WTC11 (cell line): ENCODE measurements around the gene GHRHR. TPM values are rescaled to one million over a fixed set of nuclear protein-coding genes. Genes with fewer than 3 reads are reported as not detected.

Experiments
- ATAC-seq: fragments of 200-7000 bp; cut with Tn5 transposase; 2 replicates; pipeline ENCODE4 v1.10.0; 2021; ENCODE audit warnings: mild to moderate bottlenecking, moderate library complexity
- CTCF ChIA-PET: fragments of 300-600 bp; sonication (Branson Sonifier 250); formaldehyde crosslinking; loops from one replicate; lab custom pipeline; 2021; ENCODE audit warnings: antibody characterized with exemption; lab: Charles Lee
- POLR2A ChIA-PET: fragments of 350-600 bp; sonication (Branson Sonifier 250); formaldehyde crosslinking; loops from one replicate; lab custom pipeline; 2021; ENCODE audit warnings: antibody characterized with exemption; lab: Charles Lee
- DNase-seq: peaks from one replicate; pipeline ENCODE4 v3.0.0; 2021; ENCODE audit warnings: low spot score
- H3K27ac Mint-ChIP-seq: 2 replicates; pipeline ENCODE4 v1.8.0; 2021; ENCODE audit warnings: mixed read lengths
- H3K27me3 Mint-ChIP-seq: 2 replicates; pipeline ENCODE4 v1.8.0; 2021; ENCODE audit warnings: low read depth, mild to moderate bottlenecking, moderate library complexity, mixed read lengths
- H3K36me3 Mint-ChIP-seq: 2 replicates; pipeline ENCODE4 v1.8.0; 2021; ENCODE audit warnings: mixed read lengths
- H3K4me1 Mint-ChIP-seq: 2 replicates; pipeline ENCODE4 v1.8.0; 2022; ENCODE audit warnings: mixed read lengths
- H3K4me3 Mint-ChIP-seq: 2 replicates; pipeline ENCODE4 v1.8.0; 2021; ENCODE audit warnings: mild to moderate bottlenecking, moderate library complexity, mixed read lengths
- H3K9me3 Mint-ChIP-seq: 2 replicates; pipeline ENCODE4 v1.8.0; 2021; ENCODE audit warnings: mixed read lengths
- ATF1 ChIP-seq: sonication (generic); formaldehyde crosslinking; IDR thresholded peaks from 2 replicates; pipeline ENCODE4 v1.8.1; 2023; ENCODE audit warnings: mild to moderate bottlenecking, moderate library complexity, missing genetic modification reagents
- CDX4 ChIP-seq: fragments of 250-450 bp; sonication (Bioruptor Pico); IDR thresholded peaks from 2 replicates; pipeline ENCODE4 v1.9.0; 2021; ENCODE audit warnings: moderate library complexity, mild to moderate bottlenecking, inconsistent platforms, borderline replicate concordance
- E2F4 ChIP-seq: sonication (generic); formaldehyde crosslinking; IDR thresholded peaks from 2 replicates; pipeline ENCODE4 v1.8.1; 2022; ENCODE audit warnings: low read depth, mild to moderate bottlenecking, moderate library complexity, missing genetic modification reagents, borderline replicate concordance
- EMX1 ChIP-seq: fragments of 250-450 bp; sonication (Bioruptor Pico); IDR thresholded peaks from 2 replicates; pipeline ENCODE4 v1.8.0; 2021; ENCODE audit warnings: mild to moderate bottlenecking
- ERG ChIP-seq: fragments of 250-450 bp; sonication (Bioruptor Pico); IDR thresholded peaks from 2 replicates; pipeline ENCODE4 v1.8.0; 2021; ENCODE audit warnings: mild to moderate bottlenecking
- ESRRA ChIP-seq: sonication (generic); formaldehyde crosslinking; IDR thresholded peaks from 2 replicates; pipeline ENCODE4 v1.8.1; 2022; ENCODE audit warnings: mild to moderate bottlenecking, missing genetic modification reagents, borderline replicate concordance
- ETV6 ChIP-seq: sonication (generic); formaldehyde crosslinking; IDR thresholded peaks from 2 replicates; pipeline ENCODE4 v1.8.1; 2022; ENCODE audit warnings: mild to moderate bottlenecking, missing genetic modification reagents
- FOXP4 ChIP-seq: sonication (generic); formaldehyde crosslinking; IDR thresholded peaks from 2 replicates; pipeline ENCODE4 v1.8.0; 2022; ENCODE audit warnings: mild to moderate bottlenecking, missing genetic modification reagents
- GRHL2 ChIP-seq: fragments of 250-450 bp; sonication (Bioruptor Pico); IDR thresholded peaks from 2 replicates; pipeline ENCODE4 v1.8.0; 2022; ENCODE audit warnings: mild to moderate bottlenecking, moderate library complexity; ENCODE audit not compliant: insufficient replicate concordance, severe bottlenecking
- MLX ChIP-seq: sonication (generic); formaldehyde crosslinking; IDR thresholded peaks from 2 replicates; pipeline ENCODE4 v1.8.1; 2023; ENCODE audit warnings: mild to moderate bottlenecking, missing genetic modification reagents, moderate library complexity
- SMAD4 ChIP-seq: sonication (generic); formaldehyde crosslinking; IDR thresholded peaks from 2 replicates; pipeline ENCODE4 v1.8.0; 2022; ENCODE audit warnings: mild to moderate bottlenecking, missing genetic modification reagents
- ZNF121 ChIP-seq: sonication (generic); formaldehyde crosslinking; IDR thresholded peaks from 2 replicates; pipeline ENCODE4 v1.8.0; 2023; ENCODE audit warnings: missing genetic modification reagents
- ZNF138 ChIP-seq: sonication (generic); formaldehyde crosslinking; conservative IDR thresholded peaks from 2 replicates; pipeline ENCODE4 v1.8.1; 2022; ENCODE audit warnings: mild to moderate bottlenecking, moderate library complexity, missing genetic modification reagents
- ZNF232 ChIP-seq: sonication (generic); formaldehyde crosslinking; IDR thresholded peaks from 2 replicates; pipeline ENCODE4 v1.8.0; 2022; ENCODE audit warnings: mild to moderate bottlenecking, missing genetic modification reagents
- total RNA-seq: library from RNA; stranded (reverse); gene quantifications from 3 replicates; pipeline ENCODE4 v1.2.3, GENCODE V29; 2021
- TF ChIP-seq, protein P1 (sequence below): sonication (generic); formaldehyde crosslinking; IDR thresholded peaks from 2 replicates; pipeline ENCODE4 v1.8.0; 2023; ENCODE audit warnings: mild to moderate bottlenecking, missing genetic modification reagents
- TF ChIP-seq, protein P2 (sequence below): sonication (generic); formaldehyde crosslinking; IDR thresholded peaks from 2 replicates; pipeline ENCODE4 v1.8.1; 2022; ENCODE audit warnings: mild to moderate bottlenecking, moderate library complexity, missing genetic modification reagents
- TF ChIP-seq, protein P3 (sequence below): fragments of 250-450 bp; sonication (Bioruptor Pico); IDR thresholded peaks from 2 replicates; pipeline ENCODE4 v2.1.2; 2022; ENCODE audit warnings: mild to moderate bottlenecking, moderate library complexity

Gene GHRHR
- total RNA-seq, 1 experiment from 2014 or later: 5.0 TPM

GRCh38 chr7:30916767-30917166, 47.0 kb upstream of the GHRHR start:
- Mint-ChIP-seq H3K9me3 (no peaks in the 10 kb centered on the region), H3K36me3 (no peaks in the 10 kb centered on the region), H3K27me3 (no peaks in the 10 kb centered on the region), H3K4me1 (peaks cover 16% of the 10 kb centered on the region), H3K27ac (no peak overlapping the region), H3K4me3 (no peak overlapping the region)
- no peak for TF ChIP-seq ATF1 (CRISPR knock-in tag)
- TF ChIP-seq, protein P1, sequence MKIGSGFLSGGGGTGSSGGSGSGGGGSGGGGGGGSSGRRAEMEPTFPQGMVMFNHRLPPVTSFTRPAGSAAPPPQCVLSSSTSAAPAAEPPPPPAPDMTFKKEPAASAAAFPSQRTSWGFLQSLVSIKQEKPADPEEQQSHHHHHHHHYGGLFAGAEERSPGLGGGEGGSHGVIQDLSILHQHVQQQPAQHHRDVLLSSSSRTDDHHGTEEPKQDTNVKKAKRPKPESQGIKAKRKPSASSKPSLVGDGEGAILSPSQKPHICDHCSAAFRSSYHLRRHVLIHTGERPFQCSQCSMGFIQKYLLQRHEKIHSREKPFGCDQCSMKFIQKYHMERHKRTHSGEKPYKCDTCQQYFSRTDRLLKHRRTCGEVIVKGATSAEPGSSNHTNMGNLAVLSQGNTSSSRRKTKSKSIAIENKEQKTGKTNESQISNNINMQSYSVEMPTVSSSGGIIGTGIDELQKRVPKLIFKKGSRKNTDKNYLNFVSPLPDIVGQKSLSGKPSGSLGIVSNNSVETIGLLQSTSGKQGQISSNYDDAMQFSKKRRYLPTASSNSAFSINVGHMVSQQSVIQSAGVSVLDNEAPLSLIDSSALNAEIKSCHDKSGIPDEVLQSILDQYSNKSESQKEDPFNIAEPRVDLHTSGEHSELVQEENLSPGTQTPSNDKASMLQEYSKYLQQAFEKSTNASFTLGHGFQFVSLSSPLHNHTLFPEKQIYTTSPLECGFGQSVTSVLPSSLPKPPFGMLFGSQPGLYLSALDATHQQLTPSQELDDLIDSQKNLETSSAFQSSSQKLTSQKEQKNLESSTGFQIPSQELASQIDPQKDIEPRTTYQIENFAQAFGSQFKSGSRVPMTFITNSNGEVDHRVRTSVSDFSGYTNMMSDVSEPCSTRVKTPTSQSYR: no peak
- TF ChIP-seq GRHL2: no peak
- TF ChIP-seq ERG (CRISPR knock-in tag): no peak
- ATAC-seq (no peak), DNase-seq (no peak)
- POLR2A ChIA-PET: no interaction called here
- CTCF ChIA-PET: interaction anchor here (0.6 to 1.8 kb wide), 5 partner anchors 9 to 69 kb away, joined by 3 to 8 read pairs (median 5); no protein-coding TSS in a partner anchor

DNA sequence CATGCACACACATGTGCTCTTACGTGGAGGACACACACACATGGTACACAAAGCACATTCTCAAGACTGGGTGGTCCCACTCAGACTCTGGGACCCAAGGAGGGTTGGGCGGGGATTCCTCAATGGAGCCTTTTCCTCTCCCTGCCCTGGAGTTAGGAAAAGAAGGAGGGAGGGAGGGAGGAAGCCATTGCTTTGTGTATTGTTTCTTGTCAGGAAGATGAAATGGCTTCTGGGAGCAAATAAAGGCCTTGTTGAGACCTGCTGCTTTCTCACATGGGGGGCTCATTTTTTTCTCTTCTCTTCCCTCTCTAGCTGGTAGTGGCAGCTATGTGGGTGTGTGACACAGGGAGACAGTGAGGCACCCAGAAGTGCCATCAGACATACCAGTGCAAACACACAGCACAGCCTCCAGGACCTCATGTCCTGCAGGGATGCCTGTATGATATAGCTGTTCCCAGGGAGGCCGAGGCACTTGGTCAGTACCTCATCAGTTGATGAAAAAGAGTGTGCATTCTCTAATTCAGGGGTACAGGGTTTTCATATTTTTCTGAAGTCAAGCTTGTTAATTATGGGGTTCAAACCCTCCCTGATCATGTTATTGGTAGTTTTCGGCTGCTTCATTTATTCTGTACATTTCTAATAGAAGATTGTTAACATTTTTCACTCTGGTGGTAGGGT, 46.4 kb upstream of the GHRHR start:
- POLR2A ChIA-PET: no interaction called here
- H3K9me3 Mint-ChIP-seq: no peaks in the 10 kb centered on the region
- no peak for DNase-seq
- CTCF ChIA-PET: interaction anchor here (1.4 to 2.2 kb wide), 3 partner anchors 9 to 58 kb away, joined by 3 to 9 read pairs (median 8); no protein-coding TSS in a partner anchor
- TF ChIP-seq ZNF232 (no peak), E2F4 (no peak), ESRRA (CRISPR knock-in tag) (no peak), CDX4 (CRISPR knock-in tag) (no peak), ETV6 (no peak), MLX (CRISPR knock-in tag) (no peak), ZNF121 (CRISPR knock-in tag) (no peak), GRHL2 (no peak), SMAD4 (CRISPR knock-in tag) (no peak), FOXP4 (CRISPR knock-in tag) (no peak), EMX1 (CRISPR knock-in tag) (no peak), ZNF138 (CRISPR knock-in tag) (no peak)
- TF ChIP-seq, protein P2, sequence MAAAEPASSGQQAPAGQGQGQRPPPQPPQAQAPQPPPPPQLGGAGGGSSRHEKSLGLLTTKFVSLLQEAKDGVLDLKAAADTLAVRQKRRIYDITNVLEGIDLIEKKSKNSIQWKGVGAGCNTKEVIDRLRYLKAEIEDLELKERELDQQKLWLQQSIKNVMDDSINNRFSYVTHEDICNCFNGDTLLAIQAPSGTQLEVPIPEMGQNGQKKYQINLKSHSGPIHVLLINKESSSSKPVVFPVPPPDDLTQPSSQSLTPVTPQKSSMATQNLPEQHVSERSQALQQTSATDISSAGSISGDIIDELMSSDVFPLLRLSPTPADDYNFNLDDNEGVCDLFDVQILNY (CRISPR knock-in tag): no peak
- TF ChIP-seq, protein P3, sequence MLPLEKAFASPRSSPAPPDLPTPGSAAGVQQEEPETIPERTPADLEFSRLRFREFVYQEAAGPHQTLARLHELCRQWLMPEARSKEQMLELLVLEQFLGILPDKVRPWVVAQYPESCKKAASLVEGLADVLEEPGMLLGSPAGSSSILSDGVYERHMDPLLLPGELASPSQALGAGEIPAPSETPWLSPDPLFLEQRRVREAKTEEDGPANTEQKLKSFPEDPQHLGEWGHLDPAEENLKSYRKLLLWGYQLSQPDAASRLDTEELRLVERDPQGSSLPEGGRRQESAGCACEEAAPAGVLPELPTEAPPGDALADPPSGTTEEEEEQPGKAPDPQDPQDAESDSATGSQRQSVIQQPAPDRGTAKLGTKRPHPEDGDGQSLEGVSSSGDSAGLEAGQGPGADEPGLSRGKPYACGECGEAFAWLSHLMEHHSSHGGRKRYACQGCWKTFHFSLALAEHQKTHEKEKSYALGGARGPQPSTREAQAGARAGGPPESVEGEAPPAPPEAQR (CRISPR knock-in tag): no peak
- TF ChIP-seq, all 79 proteins: peak for 0
- Mint-ChIP-seq H3K27me3 (no peaks in the 10 kb centered on the region), H3K36me3 (no peaks in the 10 kb centered on the region), H3K4me1 (peaks cover 16% of the 10 kb centered on the region), H3K27ac (no peak overlapping the region), H3K4me3 (no peak overlapping the region)
- no peak for ATAC-seq
